ENCODE measurements around the gene RGS2. TPM values are rescaled to one million over a fixed set of nuclear protein-coding genes. Genes with fewer than 3 reads are reported as not detected.

The RGS2 gene
- polyA plus RNA-seq, 1 of the 3 experiments (the other 2 are of a cell fraction), result 47.1 TPM

DNA sequence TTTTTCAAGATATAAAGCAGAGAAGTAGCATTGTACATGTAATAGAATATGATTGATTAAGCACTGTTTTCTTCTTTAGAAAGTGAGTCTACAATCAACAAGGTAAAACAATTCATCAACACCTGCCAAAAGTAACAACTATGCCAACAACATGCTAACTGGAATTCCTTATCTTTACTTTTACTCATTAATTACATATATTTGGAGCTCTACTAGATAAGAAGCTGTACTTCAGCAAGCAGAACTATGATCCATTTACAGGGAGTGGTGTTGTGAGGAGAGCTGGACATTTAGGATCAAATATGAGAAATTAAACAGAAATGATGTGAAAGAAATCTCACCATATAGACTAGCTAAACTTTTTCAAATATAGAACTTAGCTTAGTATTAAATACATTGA is 51.0 kb downstream of the RGS2 start:
- no peaks in the 10 kb centered on the region for H3K36me3 ChIP-seq (replicated peaks in 1 of 2; ENCODE audit: control insufficient read depth in 1 of 2, insufficient read depth in 2 of 2, low read length in 1 of 2)
- CTCF ChIA-PET, result interaction anchor here (0.6 kb wide), 1 partner anchor 52 kb away, joined by 4 read pairs; no protein-coding TSS in a partner anchor

More for the DNA sequence above, 51.0 kb downstream of the RGS2 start:
- DNase-seq, result no peak
- Histone ChIP-seq H3K27me3 (ENCODE audit: insufficient read depth) (no peaks in the 10 kb centered on the region), H3K27ac (ENCODE audit: low read depth in 2 of 2, low read length in 1 of 2) (no peak overlapping the region), H3K79me2 (ENCODE audit: insufficient read depth) (no peaks in the 10 kb centered on the region), H2AFZ (ENCODE audit: low read depth) (no peak overlapping the region), H3F3A (replicated peaks; ENCODE audit: insufficient read depth) (no peaks in the 10 kb centered on the region), H3K4me3 (ENCODE audit: low read depth in 2 of 2, low read length in 1 of 2) (no peak overlapping the region), H3K9ac (no peak overlapping the region), H4K20me1 (ENCODE audit: insufficient read depth) (no peaks in the 10 kb centered on the region), H3K9me2 (no peaks in the 10 kb centered on the region), H3K4me1 (ENCODE audit: control insufficient read depth in 1 of 2, insufficient read depth in 2 of 2, low read depth in 1 of 2, low read length in 1 of 2) (no peaks in the 10 kb centered on the region), H3K9me3 (no peaks in the 10 kb centered on the region), H3K4me2 (no peak overlapping the region)
- POLR2A ChIA-PET, result no interaction called here
- TF ChIP-seq, protein P1, sequence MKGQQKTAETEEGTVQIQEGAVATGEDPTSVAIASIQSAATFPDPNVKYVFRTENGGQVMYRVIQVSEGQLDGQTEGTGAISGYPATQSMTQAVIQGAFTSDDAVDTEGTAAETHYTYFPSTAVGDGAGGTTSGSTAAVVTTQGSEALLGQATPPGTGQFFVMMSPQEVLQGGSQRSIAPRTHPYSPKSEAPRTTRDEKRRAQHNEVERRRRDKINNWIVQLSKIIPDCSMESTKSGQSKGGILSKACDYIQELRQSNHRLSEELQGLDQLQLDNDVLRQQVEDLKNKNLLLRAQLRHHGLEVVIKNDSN (IDR thresholded peaks at IDR 0.05; ENCODE audit: borderline replicate concordance, low read depth), result no peak
- TF ChIP-seq TCF12 (IDR thresholded peaks at IDR 0.05), result no peak
- TF ChIP-seq JUND (IDR thresholded peaks at IDR 0.05), result no peak
- no peak for TF ChIP-seq NRF1 (IDR thresholded peaks at IDR 0.05; ENCODE audit: low read depth, low read length)
- no peak for TF ChIP-seq TAF1 (IDR thresholded peaks at IDR 0.05; ENCODE audit: borderline replicate concordance, low read depth, low read length)
- TF ChIP-seq EZH2phosphoT487 (IDR thresholded peaks at IDR 0.05; ENCODE audit: borderline replicate concordance, low read depth), result no peak
- TF ChIP-seq SMC3 (IDR thresholded peaks at IDR 0.05; ENCODE audit: low read depth, low read length), result no peak
- TF ChIP-seq FOXJ3 (CRISPR knock-in tag; IDR thresholded peaks at IDR 0.05), result no peak
- TF ChIP-seq, protein P2, sequence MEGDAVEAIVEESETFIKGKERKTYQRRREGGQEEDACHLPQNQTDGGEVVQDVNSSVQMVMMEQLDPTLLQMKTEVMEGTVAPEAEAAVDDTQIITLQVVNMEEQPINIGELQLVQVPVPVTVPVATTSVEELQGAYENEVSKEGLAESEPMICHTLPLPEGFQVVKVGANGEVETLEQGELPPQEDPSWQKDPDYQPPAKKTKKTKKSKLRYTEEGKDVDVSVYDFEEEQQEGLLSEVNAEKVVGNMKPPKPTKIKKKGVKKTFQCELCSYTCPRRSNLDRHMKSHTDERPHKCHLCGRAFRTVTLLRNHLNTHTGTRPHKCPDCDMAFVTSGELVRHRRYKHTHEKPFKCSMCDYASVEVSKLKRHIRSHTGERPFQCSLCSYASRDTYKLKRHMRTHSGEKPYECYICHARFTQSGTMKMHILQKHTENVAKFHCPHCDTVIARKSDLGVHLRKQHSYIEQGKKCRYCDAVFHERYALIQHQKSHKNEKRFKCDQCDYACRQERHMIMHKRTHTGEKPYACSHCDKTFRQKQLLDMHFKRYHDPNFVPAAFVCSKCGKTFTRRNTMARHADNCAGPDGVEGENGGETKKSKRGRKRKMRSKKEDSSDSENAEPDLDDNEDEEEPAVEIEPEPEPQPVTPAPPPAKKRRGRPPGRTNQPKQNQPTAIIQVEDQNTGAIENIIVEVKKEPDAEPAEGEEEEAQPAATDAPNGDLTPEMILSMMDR (IDR thresholded peaks at IDR 0.05), result no peak
- no peak for TF ChIP-seq NFIC (IDR thresholded peaks at IDR 0.05; ENCODE audit: borderline replicate concordance)
- no peak for TF ChIP-seq FOXM1 (IDR thresholded peaks at IDR 0.05; ENCODE audit: low read depth)
- TF ChIP-seq RXRA (IDR thresholded peaks at IDR 0.05; ENCODE audit: borderline replicate concordance, low read depth), result no peak
- TF ChIP-seq, protein P3, sequence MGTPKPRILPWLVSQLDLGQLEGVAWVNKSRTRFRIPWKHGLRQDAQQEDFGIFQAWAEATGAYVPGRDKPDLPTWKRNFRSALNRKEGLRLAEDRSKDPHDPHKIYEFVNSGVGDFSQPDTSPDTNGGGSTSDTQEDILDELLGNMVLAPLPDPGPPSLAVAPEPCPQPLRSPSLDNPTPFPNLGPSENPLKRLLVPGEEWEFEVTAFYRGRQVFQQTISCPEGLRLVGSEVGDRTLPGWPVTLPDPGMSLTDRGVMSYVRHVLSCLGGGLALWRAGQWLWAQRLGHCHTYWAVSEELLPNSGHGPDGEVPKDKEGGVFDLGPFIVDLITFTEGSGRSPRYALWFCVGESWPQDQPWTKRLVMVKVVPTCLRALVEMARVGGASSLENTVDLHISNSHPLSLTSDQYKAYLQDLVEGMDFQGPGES (IDR thresholded peaks at IDR 0.05; ENCODE audit: low read depth, low read length), result no peak
- TF ChIP-seq GATA2 (CRISPR knock-in tag; IDR thresholded peaks at IDR 0.05), result no peak
- TF ChIP-seq, protein P4, sequence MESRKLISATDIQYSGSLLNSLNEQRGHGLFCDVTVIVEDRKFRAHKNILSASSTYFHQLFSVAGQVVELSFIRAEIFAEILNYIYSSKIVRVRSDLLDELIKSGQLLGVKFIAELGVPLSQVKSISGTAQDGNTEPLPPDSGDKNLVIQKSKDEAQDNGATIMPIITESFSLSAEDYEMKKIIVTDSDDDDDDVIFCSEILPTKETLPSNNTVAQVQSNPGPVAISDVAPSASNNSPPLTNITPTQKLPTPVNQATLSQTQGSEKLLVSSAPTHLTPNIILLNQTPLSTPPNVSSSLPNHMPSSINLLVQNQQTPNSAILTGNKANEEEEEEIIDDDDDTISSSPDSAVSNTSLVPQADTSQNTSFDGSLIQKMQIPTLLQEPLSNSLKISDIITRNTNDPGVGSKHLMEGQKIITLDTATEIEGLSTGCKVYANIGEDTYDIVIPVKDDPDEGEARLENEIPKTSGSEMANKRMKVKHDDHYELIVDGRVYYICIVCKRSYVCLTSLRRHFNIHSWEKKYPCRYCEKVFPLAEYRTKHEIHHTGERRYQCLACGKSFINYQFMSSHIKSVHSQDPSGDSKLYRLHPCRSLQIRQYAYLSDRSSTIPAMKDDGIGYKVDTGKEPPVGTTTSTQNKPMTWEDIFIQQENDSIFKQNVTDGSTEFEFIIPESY (IDR thresholded peaks at IDR 0.05; ENCODE audit: borderline replicate concordance, low read depth), result no peak
- no peak for TF ChIP-seq EP300 (IDR thresholded peaks at IDR 0.05; ENCODE audit: borderline replicate concordance in 1 of 2, low read depth in 1 of 2, low read length in 1 of 2)
- no peak for TF ChIP-seq MEF2A (IDR thresholded peaks at IDR 0.05; ENCODE audit: borderline replicate concordance, low read depth)
